Natural killer cell (primary cell): ENCODE data around the gene BRINP2. TPM values are rescaled to one million over a fixed set of nuclear protein-coding genes. Genes with fewer than 3 reads are reported as not detected.

Source experiments
- ATAC-seq, 3 donors: fragments of 150-1000 bp in 2 of 3; fragments of 200-7000 bp in 1 of 3; cut with Tn5 transposase; 1 replicate in 1 of 3; 2 replicates in 2 of 3; pipeline ENCODE4 v1.10.0; 2021; ENCODE audit warnings: mild to moderate bottlenecking in 2 of 3, moderate library complexity in 2 of 3
- DNase-seq, 2 donors: peaks; one replicate each; pipeline versions ENCODE4 v3.0.0 to v3.0.0-alpha.2; 2013 to 2021; ENCODE audit warnings: mixed read lengths in 1 of 2
- H3K27ac ChIP-seq: one replicate; pipeline ENCODE4 v1.5.1; 2013; ENCODE audit warnings: mild to moderate bottlenecking, low read length
- H3K27me3 ChIP-seq: one replicate; pipeline ENCODE4 v1.6.1; 2013; ENCODE audit warnings: low read length; ENCODE audit not compliant: control insufficient read depth, insufficient read depth
- H3K36me3 ChIP-seq: one replicate; pipeline ENCODE4 v1.6.1; 2013; ENCODE audit warnings: low read length; ENCODE audit not compliant: control insufficient read depth, insufficient read depth
- H3K4me1 ChIP-seq: one replicate; pipeline ENCODE4 v1.6.1; 2013; ENCODE audit warnings: low read length; ENCODE audit not compliant: control insufficient read depth, insufficient read depth
- H3K4me3 ChIP-seq: one replicate; pipeline ENCODE4 v1.5.1; 2013; ENCODE audit warnings: low read length
- H3K9me3 ChIP-seq: one replicate; pipeline ENCODE4 v1.6.1; 2013; ENCODE audit warnings: low read length; ENCODE audit not compliant: control insufficient read depth, insufficient read depth
- H3K27ac Mint-ChIP-seq, 2 donors: one replicate each; pipeline ENCODE4 v1.8.0; 2022; ENCODE audit warnings: mild to moderate bottlenecking in 2 of 2, mixed read lengths in 2 of 2, moderate library complexity in 1 of 2
- H3K27me3 Mint-ChIP-seq, 2 donors: one replicate each; pipeline ENCODE4 v1.8.0; 2022; ENCODE audit warnings: low read depth in 2 of 2, mixed read lengths in 2 of 2
- H3K36me3 Mint-ChIP-seq: one replicate; pipeline ENCODE4 v1.8.0; 2022; ENCODE audit warnings: mixed read lengths
- H3K4me1 Mint-ChIP-seq, 2 donors: one replicate each; pipeline ENCODE4 v1.8.0; 2022; ENCODE audit warnings: mixed read lengths in 2 of 2
- H3K4me3 Mint-ChIP-seq: one replicate; pipeline ENCODE4 v1.8.0; 2022; ENCODE audit warnings: mild to moderate bottlenecking, moderate library complexity, mixed read lengths
- H3K9me3 Mint-ChIP-seq, 2 donors: one replicate each; pipeline ENCODE4 v1.8.0; 2022; ENCODE audit warnings: mixed read lengths in 2 of 2
- WGBS: methylation state at CpG from one replicate; pipeline ENCODE4 v1.1.7; 2013; ENCODE audit warnings: missing lambda C conversion rate; ENCODE audit not compliant: insufficient coverage; 5-methylcytosine and 5-hydroxymethylcytosine counted together
- intact Hi-C: fragments of 100-400 bp; cut with micrococcal nuclease; formaldehyde crosslinking; loops from one replicate; pipeline ENCODE4 v1.14.2; 2022
- total RNA-seq, 4 donors: library from RNA; stranded (reverse); fragments of 120-200 nt in 1 of 4; gene quantifications; one replicate each; pipeline versions ENCODE4 v1.2.3 to v1.2.4, GENCODE V29; 2013 to 2022
- TF ChIP-seq, protein P1 (sequence below): fragments of 200-600 bp; IDR thresholded peaks from one replicate; pipeline ENCODE4 v1.8.0; 2022; ENCODE audit warnings: antibody characterized with exemption

The BRINP2 gene
- total RNA-seq, 3 donors from 2014 or later (not counting 1 experiment from before 2014, with no cell fraction given), result not detected

DNA sequence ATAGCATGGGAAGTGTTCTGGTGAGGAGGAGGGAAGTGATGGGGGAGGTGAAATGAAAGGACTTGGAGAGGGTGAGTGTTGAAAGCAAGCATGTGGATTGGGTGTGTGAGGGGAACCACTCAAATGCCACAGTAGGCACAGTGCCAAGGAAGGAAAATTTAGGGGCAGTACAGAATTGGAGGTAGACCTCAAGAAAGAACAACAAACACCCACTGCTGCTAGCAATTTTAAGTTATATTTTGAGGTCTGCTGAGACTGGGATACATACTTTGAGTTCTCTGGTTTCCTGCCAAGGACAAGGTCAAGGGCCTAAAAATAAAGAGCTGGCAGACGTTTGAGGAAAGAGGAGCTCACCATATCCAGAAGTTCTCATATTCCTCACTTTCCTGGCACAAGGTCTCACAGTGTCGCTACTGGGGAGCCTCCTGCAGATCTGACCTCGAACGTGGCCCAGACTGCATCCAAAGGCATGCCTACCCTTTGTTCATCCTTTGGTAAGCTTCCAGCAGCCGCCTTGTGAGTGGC, 104.0 kb downstream of the BRINP2 start:
- H3K27me3 ChIP-seq, result no peaks in the 10 kb centered on the region
- H3K27ac ChIP-seq, result no peak overlapping the region
- intact Hi-C loops, result no loop called here
- WGBS, result 66% methylated on average over 5 of the region's 5 CpGs
- no peaks in the 10 kb centered on the region for H3K9me3 ChIP-seq
- TF ChIP-seq, protein P1, sequence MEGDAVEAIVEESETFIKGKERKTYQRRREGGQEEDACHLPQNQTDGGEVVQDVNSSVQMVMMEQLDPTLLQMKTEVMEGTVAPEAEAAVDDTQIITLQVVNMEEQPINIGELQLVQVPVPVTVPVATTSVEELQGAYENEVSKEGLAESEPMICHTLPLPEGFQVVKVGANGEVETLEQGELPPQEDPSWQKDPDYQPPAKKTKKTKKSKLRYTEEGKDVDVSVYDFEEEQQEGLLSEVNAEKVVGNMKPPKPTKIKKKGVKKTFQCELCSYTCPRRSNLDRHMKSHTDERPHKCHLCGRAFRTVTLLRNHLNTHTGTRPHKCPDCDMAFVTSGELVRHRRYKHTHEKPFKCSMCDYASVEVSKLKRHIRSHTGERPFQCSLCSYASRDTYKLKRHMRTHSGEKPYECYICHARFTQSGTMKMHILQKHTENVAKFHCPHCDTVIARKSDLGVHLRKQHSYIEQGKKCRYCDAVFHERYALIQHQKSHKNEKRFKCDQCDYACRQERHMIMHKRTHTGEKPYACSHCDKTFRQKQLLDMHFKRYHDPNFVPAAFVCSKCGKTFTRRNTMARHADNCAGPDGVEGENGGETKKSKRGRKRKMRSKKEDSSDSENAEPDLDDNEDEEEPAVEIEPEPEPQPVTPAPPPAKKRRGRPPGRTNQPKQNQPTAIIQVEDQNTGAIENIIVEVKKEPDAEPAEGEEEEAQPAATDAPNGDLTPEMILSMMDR, result no peak
- DNase-seq (no peak), ATAC-seq (no peak)
- H3K4me3 ChIP-seq, result no peak overlapping the region
- Mint-ChIP-seq H3K27me3 (no peaks in the 10 kb centered on the region), H3K27ac (no peak overlapping the region), H3K4me1 (no peaks in the 10 kb centered on the region), H3K4me3 (no peak overlapping the region), H3K36me3 (no peaks in the 10 kb centered on the region), H3K9me3 (peaks cover 10 to 15% of the 10 kb centered on the region in 2 donors)
- H3K4me1 ChIP-seq, result no peaks in the 10 kb centered on the region
- H3K36me3 ChIP-seq, result no peaks in the 10 kb centered on the region

DNA sequence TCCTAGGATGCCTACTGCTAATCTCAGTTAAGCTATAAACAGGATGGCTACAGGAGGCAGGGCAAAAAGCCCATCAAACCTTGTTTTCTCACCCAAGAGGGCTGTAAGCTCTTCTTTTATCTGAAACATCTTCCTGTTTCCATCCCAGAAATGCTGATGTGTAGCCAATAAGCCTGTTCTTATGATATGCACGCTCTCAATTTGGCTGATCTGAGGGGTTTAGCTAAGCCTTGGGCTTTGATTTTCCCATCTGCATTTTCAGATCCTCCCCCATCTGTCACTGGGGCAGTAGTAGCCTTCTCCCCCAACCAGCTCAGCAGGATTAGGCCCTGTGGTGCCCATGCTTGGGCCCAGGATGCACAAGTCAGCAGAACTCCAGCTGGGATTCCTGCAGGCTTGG, 105.0 kb downstream of the BRINP2 start:
- H3K9me3 ChIP-seq, result no peaks in the 10 kb centered on the region
- ATAC-seq, result no peak
- no peak for DNase-seq
- H3K4me3 Mint-ChIP-seq, result no peak overlapping the region
- no peaks in the 10 kb centered on the region for H3K4me1 Mint-ChIP-seq
- no peak overlapping the region for H3K4me3 ChIP-seq
- H3K36me3 Mint-ChIP-seq, result no peaks in the 10 kb centered on the region
- no peaks in the 10 kb centered on the region for H3K27me3 ChIP-seq
- H3K9me3 Mint-ChIP-seq, result peaks cover 12 to 17% of the 10 kb centered on the region in 2 donors
- intact Hi-C loops, result no loop called here
- TF ChIP-seq, protein P1, result no peak
- no peaks in the 10 kb centered on the region for H3K27me3 Mint-ChIP-seq
- no peak overlapping the region for H3K27ac ChIP-seq
- H3K36me3 ChIP-seq, result no peaks in the 10 kb centered on the region
- WGBS, result 92% methylated on average over 1 of the region's 1 CpG
- no peak overlapping the region for H3K27ac Mint-ChIP-seq
- H3K4me1 ChIP-seq, result no peaks in the 10 kb centered on the region

DNA sequence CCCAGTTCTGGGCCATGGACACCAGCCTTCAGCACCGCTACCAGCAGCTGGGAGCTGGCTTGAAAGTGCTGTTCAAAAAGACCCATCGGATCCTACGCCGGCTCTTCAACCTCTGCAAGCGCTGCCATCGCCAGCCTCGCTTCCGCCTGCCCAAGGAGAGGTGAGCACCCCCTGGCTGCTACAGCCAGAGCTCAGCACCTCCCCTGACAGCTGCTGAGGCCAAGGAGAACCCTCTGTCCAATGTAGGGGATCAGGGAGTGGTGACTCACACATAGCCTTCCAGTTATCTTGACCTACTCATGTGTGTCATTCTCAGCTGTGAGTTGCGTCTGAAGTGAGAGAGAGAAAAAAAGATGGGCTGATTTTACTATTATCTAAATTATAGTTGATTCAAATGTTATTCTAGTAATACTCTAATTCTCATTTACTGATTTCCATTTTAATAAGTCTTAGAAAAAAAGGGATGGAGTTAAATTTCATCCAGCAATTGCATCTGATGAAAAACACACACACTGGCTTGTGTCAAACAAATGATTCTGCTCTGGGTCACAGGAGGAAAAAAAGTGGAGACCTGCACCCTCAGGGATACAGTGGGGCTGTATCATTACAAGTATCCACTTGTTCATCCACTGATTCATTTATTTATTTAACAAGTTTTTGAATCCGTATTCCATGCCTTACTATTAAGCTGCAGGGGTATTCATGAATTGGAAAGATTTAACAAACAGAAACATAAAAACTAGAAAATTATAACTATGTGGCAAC, 108.0 kb downstream of the BRINP2 start:
- no peaks in the 10 kb centered on the region for H3K4me1 Mint-ChIP-seq
- H3K9me3 Mint-ChIP-seq, result peaks cover 5 to 15% of the 10 kb centered on the region in 2 donors
- Histone ChIP-seq H3K27ac (no peak overlapping the region), H3K4me1 (no peaks in the 10 kb centered on the region), H3K4me3 (no peak overlapping the region), H3K9me3 (no peaks in the 10 kb centered on the region), H3K27me3 (no peaks in the 10 kb centered on the region), H3K36me3 (no peaks in the 10 kb centered on the region)
- H3K27me3 Mint-ChIP-seq, result no peaks in the 10 kb centered on the region
- intact Hi-C loops, result no loop called here
- DNase-seq, result no peak
- ATAC-seq, result no peak
- TF ChIP-seq, protein P1, result no peak
- H3K27ac Mint-ChIP-seq, result no peak overlapping the region
- no peak overlapping the region for H3K4me3 Mint-ChIP-seq
- WGBS, result 93% methylated on average over 8 of the region's 10 CpGs
- no peaks in the 10 kb centered on the region for H3K36me3 Mint-ChIP-seq
